HK-2 (cell line): Measurements from ENCODE around the gene HTR1B.

Experiments used
- DNase-seq: peaks from one replicate; pipeline ENCODE4 v3.0.0-alpha.2; 2018; ENCODE audit not compliant: unreplicated experiment

The HTR1B gene

GRCh38 chr6:77456531-77457248, 6.6 kb downstream of the HTR1B start:
- DNase-seq, result peak; percentile 50

DNA sequence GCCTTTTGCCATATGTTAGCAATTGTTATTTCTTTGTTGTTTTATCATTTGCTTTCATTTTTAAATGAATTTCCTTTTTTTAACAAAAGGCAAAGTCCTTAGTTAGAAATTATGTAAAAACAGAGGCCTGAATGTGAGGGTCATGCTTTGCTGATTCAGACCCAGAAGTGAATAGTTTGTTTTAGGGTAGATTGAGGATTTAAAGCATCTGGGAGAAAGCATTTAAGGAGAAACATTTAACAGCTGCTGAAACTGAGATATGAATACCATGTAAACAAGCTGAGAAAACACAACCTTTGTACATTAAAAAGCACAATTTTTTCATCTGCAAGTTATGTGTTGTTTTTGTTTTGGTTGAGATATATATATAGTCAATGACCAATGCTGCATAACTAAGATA, 8.0 kb downstream of the HTR1B start:
- no peak for DNase-seq

DNA sequence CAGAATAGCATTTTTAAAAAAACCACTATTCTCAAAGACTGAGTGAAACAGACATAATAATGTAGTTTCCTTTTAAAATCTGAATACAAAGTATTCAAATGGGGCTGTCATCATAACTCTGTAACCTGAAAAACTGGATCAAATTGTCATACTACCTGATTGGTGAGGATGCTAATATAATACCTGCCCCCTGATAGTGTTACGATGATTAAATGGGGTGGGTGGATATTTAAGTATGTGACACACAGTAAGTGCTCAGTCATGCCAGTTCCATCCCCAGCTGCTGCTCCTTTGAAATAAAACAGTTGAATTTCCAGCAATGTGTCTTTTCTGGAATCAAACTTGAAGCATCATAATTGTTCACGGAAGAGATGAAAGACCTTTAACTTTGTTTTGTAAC, 8.9 kb downstream of the HTR1B start:
- DNase-seq, result no peak

DNA sequence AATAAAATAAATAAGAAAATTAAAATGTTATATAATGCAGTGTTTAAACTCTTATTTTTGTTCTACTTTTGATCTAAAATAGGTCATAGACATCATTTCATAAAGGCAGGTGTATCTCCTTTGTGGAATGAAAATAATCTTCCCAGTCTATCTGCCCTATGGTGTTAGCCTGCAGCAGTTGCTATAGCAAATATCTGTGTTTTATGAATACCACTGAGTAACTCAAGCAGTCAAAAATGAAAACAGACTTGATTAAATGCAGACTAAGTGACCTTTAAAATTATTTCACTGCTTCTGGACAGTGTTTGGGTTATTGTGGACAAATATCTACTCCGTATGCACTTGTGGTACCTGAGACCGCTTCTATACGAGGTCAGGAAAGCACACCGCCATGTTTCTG, 11.8 kb downstream of the HTR1B start:
- DNase-seq, result no peak

DNA sequence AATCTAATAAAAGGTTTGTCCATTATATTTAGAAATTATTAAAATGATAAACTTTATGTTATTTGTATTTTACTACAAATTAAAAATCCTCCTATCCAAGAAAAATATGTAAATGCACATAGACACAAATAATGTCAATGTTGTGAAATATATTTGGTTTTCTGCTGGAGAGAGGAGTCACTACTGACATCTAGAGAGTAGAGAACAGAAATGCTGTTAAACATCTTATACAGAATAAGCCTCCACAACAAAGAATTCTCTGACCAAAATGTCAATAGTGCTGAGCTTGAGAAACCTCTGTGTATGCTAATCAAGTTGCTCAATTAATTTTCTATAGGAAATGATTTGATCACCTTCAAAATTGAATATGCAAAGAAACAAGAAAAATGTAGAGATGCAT, 12.4 kb downstream of the HTR1B start:
- DNase-seq, result no peak

GRCh38 chr6:77448546-77448945, 14.7 kb downstream of the HTR1B start:
- no peak for DNase-seq

- DNase-seq, result no peak
These were observed 16.0 kb downstream of the HTR1B start for GRCh38 chr6:77447254-77447653.

- no peak for DNase-seq
These were observed 17.0 kb downstream of the HTR1B start for GRCh38 chr6:77446249-77446648.

GRCh38 chr6:77445214-77445613, 18.1 kb downstream of the HTR1B start:
- DNase-seq, result no peak

DNA sequence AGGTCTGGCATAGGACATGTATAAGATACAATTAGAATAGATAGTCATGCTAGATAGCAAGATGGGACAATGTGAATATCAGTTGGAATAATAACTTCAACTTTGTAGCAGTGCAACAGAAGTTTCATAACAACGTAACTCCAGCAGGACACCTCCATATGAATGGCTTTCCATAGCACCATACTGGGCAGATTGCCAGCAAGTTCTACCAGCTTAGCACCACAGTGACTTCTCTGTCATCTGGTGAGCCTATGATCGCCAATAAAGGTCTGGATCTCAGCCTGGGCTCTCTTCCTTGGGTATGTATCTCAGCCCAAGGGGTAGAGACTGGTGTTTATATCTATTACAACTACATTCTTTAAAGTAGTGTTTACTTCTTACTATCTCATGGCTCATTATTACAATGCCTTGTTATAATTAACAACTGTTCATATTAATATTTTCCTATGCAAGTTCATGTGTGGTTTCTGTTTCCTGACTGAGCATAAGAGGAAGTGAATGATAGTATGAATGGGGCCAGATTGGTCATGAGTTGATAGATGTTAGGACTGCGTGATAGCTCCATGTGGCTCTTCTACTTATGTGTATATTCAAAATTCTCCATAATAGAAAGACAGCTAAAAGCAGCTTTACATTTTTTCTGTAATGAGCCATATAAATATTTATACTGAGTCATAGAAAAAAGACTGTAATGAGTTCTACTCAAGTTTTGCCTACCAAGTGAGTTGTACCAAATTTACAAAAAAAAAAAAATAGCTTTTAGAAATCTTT, 22.9 kb downstream of the HTR1B start:
- no peak for DNase-seq

- no peak for DNase-seq
These were observed 29.4 kb downstream of the HTR1B start for GRCh38 chr6:77433888-77434287.

GRCh38 chr6:77430504-77430903, 32.8 kb downstream of the HTR1B start:
- DNase-seq, result no peak

- DNase-seq, result no peak
These were observed 37.6 kb downstream of the HTR1B start for GRCh38 chr6:77425671-77426070.

DNA sequence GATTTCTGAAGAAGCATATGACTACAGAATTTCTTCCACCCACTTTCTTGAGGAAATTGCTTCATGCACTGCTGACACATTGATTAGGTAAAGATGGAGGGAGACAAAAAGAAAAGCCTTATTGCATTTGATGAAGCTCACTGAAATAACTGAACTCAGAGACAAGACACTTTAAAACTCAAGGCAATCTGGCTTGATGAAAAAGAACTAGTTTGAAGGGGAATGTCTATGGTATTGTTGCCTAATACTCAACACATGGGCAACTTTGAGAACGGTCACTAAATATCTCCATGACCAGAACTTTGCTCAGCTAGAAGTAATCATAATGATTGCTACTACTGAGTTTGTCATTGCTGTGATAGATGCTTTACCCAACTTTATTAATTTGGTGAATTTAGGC, 38.1 kb downstream of the HTR1B start:
- DNase-seq, result no peak

GRCh38 chr6:77424761-77425160, 38.5 kb downstream of the HTR1B start:
- DNase-seq, result no peak

- no peak for DNase-seq
These were observed 46.5 kb downstream of the HTR1B start for GRCh38 chr6:77416839-77417238.

- no peak for DNase-seq
These were observed 47.6 kb downstream of the HTR1B start for GRCh38 chr6:77415706-77416105.
